GM12801 (cell line): Measurements from ENCODE around the gene BRPF3.

Experiments used
- TF ChIP-seq, protein P1 (sequence below): IDR thresholded peaks from one replicate; pipeline ENCODE4 v1.5.1; 2011; ENCODE audit warnings: control low read depth; ENCODE audit not compliant: insufficient read length; ENCODE audit errors: extremely low read depth

BRPF3 gene

DNA sequence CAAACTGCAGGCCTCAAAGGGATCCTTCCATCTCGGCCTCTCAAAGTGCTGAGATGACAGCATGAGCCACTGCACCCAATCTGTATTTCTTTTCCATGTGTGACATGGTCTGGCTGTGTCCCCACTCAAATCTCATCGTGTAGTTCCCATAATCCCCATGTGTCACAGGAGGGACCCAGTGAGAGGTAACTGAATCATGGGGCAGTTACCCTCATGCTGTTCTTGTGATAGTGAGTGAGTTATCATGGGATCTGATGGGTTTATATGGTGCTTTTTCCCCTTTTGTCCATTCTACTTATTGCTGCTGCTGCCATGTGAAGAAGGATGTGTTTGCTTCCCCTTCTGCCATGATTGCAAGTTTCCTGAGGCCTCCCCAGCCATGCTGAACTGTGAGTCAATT is 10.3 kb upstream of the BRPF3 start:
- TF ChIP-seq, protein P1, sequence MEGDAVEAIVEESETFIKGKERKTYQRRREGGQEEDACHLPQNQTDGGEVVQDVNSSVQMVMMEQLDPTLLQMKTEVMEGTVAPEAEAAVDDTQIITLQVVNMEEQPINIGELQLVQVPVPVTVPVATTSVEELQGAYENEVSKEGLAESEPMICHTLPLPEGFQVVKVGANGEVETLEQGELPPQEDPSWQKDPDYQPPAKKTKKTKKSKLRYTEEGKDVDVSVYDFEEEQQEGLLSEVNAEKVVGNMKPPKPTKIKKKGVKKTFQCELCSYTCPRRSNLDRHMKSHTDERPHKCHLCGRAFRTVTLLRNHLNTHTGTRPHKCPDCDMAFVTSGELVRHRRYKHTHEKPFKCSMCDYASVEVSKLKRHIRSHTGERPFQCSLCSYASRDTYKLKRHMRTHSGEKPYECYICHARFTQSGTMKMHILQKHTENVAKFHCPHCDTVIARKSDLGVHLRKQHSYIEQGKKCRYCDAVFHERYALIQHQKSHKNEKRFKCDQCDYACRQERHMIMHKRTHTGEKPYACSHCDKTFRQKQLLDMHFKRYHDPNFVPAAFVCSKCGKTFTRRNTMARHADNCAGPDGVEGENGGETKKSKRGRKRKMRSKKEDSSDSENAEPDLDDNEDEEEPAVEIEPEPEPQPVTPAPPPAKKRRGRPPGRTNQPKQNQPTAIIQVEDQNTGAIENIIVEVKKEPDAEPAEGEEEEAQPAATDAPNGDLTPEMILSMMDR, result no peak

- TF ChIP-seq, protein P1, result no peak
Measured at GRCh38 chr6:36187446-36187845, 9.1 kb upstream of the BRPF3 start.

DNA sequence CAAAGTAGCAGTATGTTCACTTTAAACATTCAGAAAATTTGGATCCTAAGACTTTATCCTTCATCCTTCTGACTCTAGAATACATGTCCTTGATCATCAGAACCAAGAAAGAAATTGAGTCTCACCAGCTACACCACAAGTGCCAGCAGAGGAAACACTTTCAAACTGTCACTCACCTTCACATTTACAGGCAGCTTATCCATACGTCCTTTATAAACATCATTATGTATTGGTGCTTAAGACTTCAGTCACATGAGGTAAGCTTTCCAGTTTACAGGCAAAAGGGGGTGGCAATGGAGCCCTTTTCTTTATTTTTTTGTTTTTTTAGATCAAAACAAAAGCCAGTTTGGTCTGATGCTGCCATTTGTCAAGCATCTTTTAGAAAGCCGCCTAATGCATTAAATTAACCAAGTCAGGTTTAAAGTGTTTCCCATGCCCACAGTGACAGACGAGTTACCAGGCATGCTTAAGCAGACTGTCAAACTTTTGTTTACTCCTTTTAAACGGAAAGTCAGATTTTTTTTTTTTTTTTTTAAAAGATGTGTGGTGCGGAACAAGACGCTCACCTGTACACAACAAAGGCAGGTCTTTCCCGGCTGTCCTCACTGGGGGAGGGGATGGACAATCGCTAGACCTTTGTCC is 952 bp upstream of the BRPF3 start:
- TF ChIP-seq, protein P1, result no peak

- TF ChIP-seq, protein P1, result no peak
Measured at GRCh38 chr6:36196880-36197548, 470 bp downstream of the BRPF3 start.

DNA sequence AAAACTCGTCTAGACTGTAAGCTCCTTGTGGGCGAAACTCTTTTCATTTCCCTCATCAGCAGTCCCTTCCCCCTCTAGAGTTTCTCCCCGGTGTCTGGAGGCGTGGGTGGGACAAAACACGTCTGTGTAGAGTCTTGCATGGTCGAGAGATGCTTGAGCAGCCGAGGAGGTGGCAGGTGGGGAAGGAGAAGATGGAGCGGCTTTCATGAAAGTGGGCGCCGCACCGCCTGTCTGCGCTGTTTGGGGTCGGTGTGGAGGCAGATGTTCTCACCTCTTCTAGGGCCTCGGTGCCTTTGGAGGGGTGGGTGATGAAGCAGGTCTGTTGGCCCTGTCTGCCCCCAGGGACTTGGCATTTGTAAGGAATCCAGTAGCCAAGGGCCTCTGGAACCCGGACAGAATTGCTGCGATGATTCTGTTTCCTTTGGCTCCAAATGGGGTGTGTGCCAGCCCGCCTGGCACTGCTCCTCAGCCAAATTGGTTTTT is 1.2 kb downstream of the BRPF3 start:
- TF ChIP-seq, protein P1, result no peak

GRCh38 chr6:36198986-36199385 is 2.4 kb downstream of the BRPF3 start:
- TF ChIP-seq, protein P1, result no peak

- TF ChIP-seq, protein P1, result no peak
Measured at GRCh38 chr6:36200154-36200891, 3.8 kb downstream of the BRPF3 start.
